Medulla oblongata (tissue), 1 donor: ENCODE data around the gene AEBP1.
"Not testable (repeated sequence)": the region's sequence is repeated elsewhere in the genome, so short reads cannot be mapped to it uniquely, and the experiment has no call there.

Experiments used
- DNase-seq: peaks from one replicate; pipeline ENCODE4 v3.0.0-alpha.2; 2015; ENCODE audit errors: extremely low spot score

The AEBP1 gene

GRCh38 chr7:44116789-44117666, 12.9 kb downstream of the AEBP1 start:
- DNase-seq: no peak

GRCh38 chr7:44117801-44118429, 13.8 kb downstream of the AEBP1 start:
- no peak for DNase-seq

- DNase-seq: no peak
Measured at GRCh38 chr7:44119829-44120380, 15.8 kb downstream of the AEBP1 start.

- no peak for DNase-seq
Measured at GRCh38 chr7:44120395-44120794, 16.2 kb downstream of the AEBP1 start.

- DNase-seq: no peak
Measured at GRCh38 chr7:44121761-44122420, 17.7 kb downstream of the AEBP1 start.

- no peak for DNase-seq
Measured at GRCh38 chr7:44122529-44122928, 18.4 kb downstream of the AEBP1 start.

GRCh38 chr7:44123190-44124003, 19.3 kb downstream of the AEBP1 start, which contains the start of gene POLD2:
TSS of gene POLD2 (minus strand) at chr7:44123548. CDS start at chr7:44122053, 1,495 bp downstream.
- DNase-seq: peak; percentile 98

- no peak for DNase-seq
Measured at GRCh38 chr7:44124822-44125202, 20.7 kb downstream of the AEBP1 start.

- DNase-seq: not testable (repeated sequence)
Measured at GRCh38 chr7:44126574-44126973, 22.4 kb downstream of the AEBP1 start.

- no peak for DNase-seq
Measured at GRCh38 chr7:44127161-44127560, 23.0 kb downstream of the AEBP1 start.

- no peak for DNase-seq
Measured at GRCh38 chr7:44128721-44129582, 24.8 kb downstream of the AEBP1 start.

- no peak for DNase-seq
Measured at GRCh38 chr7:44131173-44132029, 27.3 kb downstream of the AEBP1 start.

GRCh38 chr7:44132039-44132438, 27.9 kb downstream of the AEBP1 start:
- no peak for DNase-seq

- no peak for DNase-seq
Measured at GRCh38 chr7:44133295-44133694, 29.1 kb downstream of the AEBP1 start.

GRCh38 chr7:44134943-44135628, 30.9 kb downstream of the AEBP1 start:
- no peak for DNase-seq

- no peak for DNase-seq
Measured at GRCh38 chr7:44136731-44137130, 32.6 kb downstream of the AEBP1 start.

- DNase-seq: no peak
Measured at GRCh38 chr7:44138698-44139097, 34.6 kb downstream of the AEBP1 start.

- no peak for DNase-seq
Measured at GRCh38 chr7:44139311-44140010, 35.3 kb downstream of the AEBP1 start.
